Spleen (tissue), 7 donors: ENCODE measurements around the gene HMG20B.

ENCODE experiments used
- CTCF ChIP-seq, 11 experiments: fragments of 200-600 bp in 7 of 11; fragments of 450-650 bp in 4 of 11; sonication (generic) in 4 of 11; IDR thresholded peaks in 8 of 11; conservative IDR thresholded peaks in 3 of 11; 1 replicate in 7 of 11; 2 replicates in 4 of 11; pipeline versions ENCODE4 v1.4.0 to v1.8.0; 2016 to 2021; ENCODE audit warnings: antibody characterized with exemption in 11 of 11, inconsistent platforms in 4 of 11, mild to moderate bottlenecking in 1 of 11
- POLR2A ChIP-seq, 3 donors: fragments of 450-650 bp; IDR thresholded peaks; one replicate each; pipeline ENCODE4 v1.5.1; 2017; ENCODE audit warnings: antibody characterized with exemption in 3 of 3, mild to moderate bottlenecking in 1 of 3
- POLR2AphosphoS5 ChIP-seq, 3 donors: sonication (generic); formaldehyde crosslinking; IDR thresholded peaks; one replicate each; pipeline ENCODE4 v1.5.1; 2017; ENCODE audit warnings: antibody characterized with exemption in 3 of 3
- donor health status: DM: no; HTN: no; CAD: no; lungs with moderate emphysema.
- donor health status: DM: no; HTN: no; CAD: no.
- donor health status: DM: no; HTN: no; CAD: no.

GRCh38 chr19:3586707-3587346, 14.1 kb downstream of the HMG20B start:
- TF ChIP-seq CTCF (IDR thresholded peaks at IDR 0.05 in 8 of 11, conservative IDR thresholded peaks at IDR 0.05 in 3 of 11) (no peak), POLR2A (IDR thresholded peaks at IDR 0.05) (no peak), POLR2AphosphoS5 (IDR thresholded peaks at IDR 0.05) (no peak)
